ENCODE measurements around the gene FKBP2. TPM values are rescaled to one million over a fixed set of nuclear protein-coding genes. Genes with fewer than 3 reads are reported as not detected.
A peak's percentile ranks its signal among the peaks of the same experiment; 100 is the strongest.

Gene FKBP2
- total RNA-seq, 4 donors from 2014 or later, result 50.7 to 89.6 (median 56.0) TPM

DNA sequence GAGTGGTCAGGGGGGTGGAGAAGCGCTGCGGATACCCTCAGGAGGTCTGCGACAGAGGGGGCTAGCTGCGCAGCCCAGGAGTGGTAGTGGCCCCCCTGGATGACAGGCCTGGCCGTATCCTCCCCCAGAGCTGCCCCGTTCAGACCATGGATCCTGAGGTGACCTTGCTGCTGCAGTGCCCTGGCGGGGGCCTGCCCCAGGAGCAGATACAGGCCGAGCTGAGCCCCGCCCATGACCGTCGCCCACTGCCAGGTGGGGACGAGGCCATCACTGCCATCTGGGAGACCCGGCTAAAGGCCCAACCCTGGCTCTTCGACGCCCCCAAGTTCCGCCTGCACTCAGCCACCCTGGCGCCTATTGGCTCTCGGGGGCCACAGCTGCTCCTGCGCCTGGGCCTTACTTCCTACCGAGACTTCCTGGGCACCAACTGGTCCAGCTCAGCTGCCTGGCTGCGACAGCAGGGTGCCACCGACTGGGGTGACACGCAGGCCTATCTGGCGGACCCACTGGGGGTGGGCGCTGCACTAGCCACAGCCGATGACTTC lies 14.3 kb upstream of the FKBP2 start:
- H3K4me1 ChIP-seq, result peaks cover 26 to 88% (median 39%) of the 10 kb centered on the region in 3 donors
- intact Hi-C loops (cut with DNase I), result no loop called here
- peak overlapping the region; percentile 60 to 91 (median 84) for H3K4me3 ChIP-seq
- no peaks in the 10 kb centered on the region for H3K9me3 ChIP-seq
- TF ChIP-seq POLR2A (IDR thresholded peaks at IDR 0.05) (peak in 2 of 4 donors; percentile 9 to 17), CTCF (IDR thresholded peaks at IDR 0.05) (no peak)
- WGBS, 2 donors, result 40% methylated on average over 1 of the region's 26 CpGs; no CpG with 5 or more reads in 1 of the 2 donors
- peak overlapping the region; percentile 90 to 97 (median 93) for H3K27ac ChIP-seq
- no peaks in the 10 kb centered on the region for H3K27me3 ChIP-seq
- peaks cover 0 to 12% (median 0%) of the 10 kb centered on the region in 3 donors for H3K36me3 ChIP-seq
- no peak for DNase-seq

- Histone ChIP-seq H3K9me3 (no peaks in the 10 kb centered on the region), H3K4me3 (peak overlapping the region; percentile 60 to 91 (median 84)), H3K36me3 (peaks cover 0 to 10% (median 0%) of the 10 kb centered on the region in 3 donors), H3K27me3 (no peaks in the 10 kb centered on the region), H3K4me1 (peaks cover 26 to 95% (median 44%) of the 10 kb centered on the region in 3 donors), H3K27ac (peak overlapping the region; percentile 90 to 97 (median 93))
- TF ChIP-seq CTCF (IDR thresholded peaks at IDR 0.05) (no peak), POLR2A (IDR thresholded peaks at IDR 0.05) (no peak)
- DNase-seq, result no peak
- intact Hi-C loops (cut with DNase I), result no loop called here
- 35% methylated on average over 2 of the region's 3 CpGs for WGBS, 2 donors
Measured at GRCh38 chr11:64227405-64227956, 13.4 kb upstream of the FKBP2 start.

DNA sequence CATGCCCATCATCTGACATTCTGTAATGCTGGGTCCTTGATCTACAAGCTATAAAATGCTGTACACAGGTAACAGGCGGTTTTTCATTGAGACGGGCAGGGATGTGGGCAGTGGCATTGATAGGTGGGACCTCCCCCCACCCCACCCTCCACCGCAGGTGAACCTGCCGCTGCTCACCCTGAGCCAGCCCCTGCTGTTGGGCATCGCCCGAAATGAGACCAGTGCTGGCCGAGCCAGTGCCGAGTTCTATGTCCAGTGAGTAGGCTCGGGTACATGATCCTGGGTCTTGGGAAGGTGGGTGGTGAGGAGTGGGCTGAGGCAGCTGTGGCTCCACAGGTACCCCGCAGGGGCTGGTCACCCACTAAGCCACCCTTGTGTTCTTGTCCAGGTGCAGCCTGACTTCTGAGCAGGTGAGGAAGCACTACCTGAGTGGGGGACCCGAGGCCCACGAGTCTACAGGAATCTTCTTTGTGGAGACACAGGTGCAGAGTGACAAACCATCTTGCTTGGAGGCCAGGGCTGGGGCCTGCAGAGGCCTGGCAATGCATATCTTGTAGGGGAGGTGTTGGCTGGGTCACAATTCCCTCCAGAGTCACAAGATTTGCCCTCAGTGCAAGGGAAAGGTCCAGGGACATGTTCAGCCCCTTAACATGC lies 11.7 kb upstream of the FKBP2 start:
- TF ChIP-seq POLR2A (IDR thresholded peaks at IDR 0.05), result no peak
- no peak for TF ChIP-seq CTCF (IDR thresholded peaks at IDR 0.05)
- intact Hi-C loops (cut with DNase I), result no loop called here
- Histone ChIP-seq H3K4me3 (peak overlapping the region in 1 of 4 donors; percentile 84), H3K4me1 (peaks cover 32 to 95% (median 52%) of the 10 kb centered on the region in 3 donors), H3K27ac (peak overlapping the region; percentile 86 to 97 (median 94)), H3K36me3 (no peaks in the 10 kb centered on the region), H3K27me3 (no peaks in the 10 kb centered on the region), H3K9me3 (no peaks in the 10 kb centered on the region)
- 92 to 100% methylated on average over 1 to 2 of the region's 12 CpGs for WGBS, 2 donors
- DNase-seq, result no peak

- Histone ChIP-seq H3K4me3 (peak overlapping the region; percentile 55 to 88 (median 82)), H3K9me3 (no peaks in the 10 kb centered on the region), H3K36me3 (no peaks in the 10 kb centered on the region), H3K27ac (peak overlapping the region; percentile 86 to 97 (median 94)), H3K4me1 (peaks cover 32 to 90% (median 51%) of the 10 kb centered on the region in 3 donors), H3K27me3 (no peaks in the 10 kb centered on the region)
- intact Hi-C loops (cut with DNase I), result no loop called here
- DNase-seq, result no peak
- TF ChIP-seq POLR2A (IDR thresholded peaks at IDR 0.05) (no peak), CTCF (IDR thresholded peaks at IDR 0.05) (no peak)
- 19 to 30% methylated on average over 5 to 11 of the region's 13 CpGs for WGBS, 2 donors
Measured at GRCh38 chr11:64229744-64230170, 11.1 kb upstream of the FKBP2 start.

Measured in esophagus squamous epithelium (tissue), 5 donors.